Cerebellar cortex (tissue), 1 donor: Measurements from ENCODE around the gene NKTR.

Experiments used
- DNase-seq: peaks from one replicate; pipeline ENCODE4 v3.0.0-alpha.2; 2015; ENCODE audit warnings: low spot score

NKTR gene

DNA sequence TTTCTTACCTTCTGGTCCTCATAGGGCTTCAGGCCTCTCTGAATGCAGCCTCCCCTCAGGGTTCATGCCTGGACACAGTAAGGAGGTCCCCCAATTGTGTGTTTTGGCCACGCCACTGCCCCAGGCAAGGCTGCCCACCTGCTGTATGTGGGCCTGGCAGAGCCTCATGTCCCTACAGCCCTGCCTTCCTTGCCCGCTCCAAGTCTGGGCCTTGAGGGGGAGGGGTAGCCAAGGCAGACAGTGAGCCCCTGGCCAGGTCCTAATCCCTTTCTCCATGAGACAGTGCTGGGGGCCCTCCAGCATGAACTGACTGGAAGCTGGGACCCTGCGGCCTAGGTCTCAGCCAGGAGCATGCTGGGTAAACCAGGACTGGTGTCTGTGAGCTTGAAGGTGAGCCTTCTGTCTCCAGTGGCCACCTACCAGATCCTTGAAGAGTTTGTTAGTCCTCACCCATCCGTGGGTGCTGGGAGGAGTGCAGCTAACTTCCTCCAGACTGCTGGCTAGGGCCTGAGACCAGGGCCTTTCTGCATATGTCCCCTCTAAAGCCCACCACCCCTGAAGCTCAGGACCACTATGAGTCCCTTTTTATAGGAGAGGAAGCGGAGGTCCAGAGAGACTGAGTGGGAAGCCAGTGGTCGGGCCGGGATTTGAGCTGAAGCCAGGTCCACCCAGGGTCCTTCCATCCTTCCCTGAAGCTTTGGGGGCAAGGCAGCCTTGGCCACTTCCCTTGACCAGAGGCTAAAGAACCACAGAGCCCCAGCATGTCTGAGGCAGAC lies 61.7 kb downstream of the NKTR start:
- DNase-seq = no peak

- no peak for DNase-seq
Measured at GRCh38 chr3:42662813-42663535, 62.5 kb downstream of the NKTR start.

DNA sequence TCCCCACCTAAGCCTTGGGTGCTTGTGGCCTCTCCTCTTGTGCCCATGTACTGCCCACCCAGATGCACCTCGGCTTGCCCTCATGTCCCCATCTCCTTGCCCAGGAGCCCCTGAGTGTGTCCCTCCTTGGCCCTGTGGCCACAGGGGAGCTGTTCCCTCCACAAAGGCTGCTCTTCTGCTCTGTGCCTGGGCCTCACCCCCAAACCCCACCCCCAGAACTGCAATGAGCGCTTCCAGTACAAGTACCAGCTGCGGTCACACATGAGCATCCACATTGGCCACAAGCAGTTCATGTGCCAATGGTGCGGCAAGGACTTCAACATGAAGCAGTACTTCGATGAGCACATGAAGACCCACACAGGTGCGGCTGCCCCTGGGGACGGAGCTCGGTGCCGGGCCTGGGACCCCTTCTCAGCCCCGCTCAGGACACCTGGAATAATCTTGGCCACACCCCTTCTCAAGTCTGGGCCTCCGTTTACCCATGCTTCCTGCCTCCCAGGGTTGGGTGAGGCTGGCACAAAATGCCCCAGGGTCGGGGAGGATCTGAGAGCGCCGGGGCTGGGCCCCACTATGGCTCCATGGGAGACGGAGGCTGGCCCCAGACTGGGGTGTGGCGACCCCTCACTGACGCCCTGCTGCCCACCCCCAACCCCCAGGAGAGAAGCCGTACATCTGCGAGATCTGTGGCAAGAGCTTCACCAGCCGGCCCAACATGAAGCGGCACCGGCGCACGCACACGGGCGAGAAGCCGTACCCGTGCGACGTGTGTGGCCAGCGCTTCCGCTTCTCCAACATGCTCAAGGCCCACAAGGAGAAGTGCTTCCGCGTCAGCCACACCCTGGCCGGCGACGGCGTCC lies 63.3 kb downstream of the NKTR start:
- DNase-seq = no peak

GRCh38 chr3:42664438-42664803 lies 63.9 kb downstream of the NKTR start:
- no peak for DNase-seq

DNA sequence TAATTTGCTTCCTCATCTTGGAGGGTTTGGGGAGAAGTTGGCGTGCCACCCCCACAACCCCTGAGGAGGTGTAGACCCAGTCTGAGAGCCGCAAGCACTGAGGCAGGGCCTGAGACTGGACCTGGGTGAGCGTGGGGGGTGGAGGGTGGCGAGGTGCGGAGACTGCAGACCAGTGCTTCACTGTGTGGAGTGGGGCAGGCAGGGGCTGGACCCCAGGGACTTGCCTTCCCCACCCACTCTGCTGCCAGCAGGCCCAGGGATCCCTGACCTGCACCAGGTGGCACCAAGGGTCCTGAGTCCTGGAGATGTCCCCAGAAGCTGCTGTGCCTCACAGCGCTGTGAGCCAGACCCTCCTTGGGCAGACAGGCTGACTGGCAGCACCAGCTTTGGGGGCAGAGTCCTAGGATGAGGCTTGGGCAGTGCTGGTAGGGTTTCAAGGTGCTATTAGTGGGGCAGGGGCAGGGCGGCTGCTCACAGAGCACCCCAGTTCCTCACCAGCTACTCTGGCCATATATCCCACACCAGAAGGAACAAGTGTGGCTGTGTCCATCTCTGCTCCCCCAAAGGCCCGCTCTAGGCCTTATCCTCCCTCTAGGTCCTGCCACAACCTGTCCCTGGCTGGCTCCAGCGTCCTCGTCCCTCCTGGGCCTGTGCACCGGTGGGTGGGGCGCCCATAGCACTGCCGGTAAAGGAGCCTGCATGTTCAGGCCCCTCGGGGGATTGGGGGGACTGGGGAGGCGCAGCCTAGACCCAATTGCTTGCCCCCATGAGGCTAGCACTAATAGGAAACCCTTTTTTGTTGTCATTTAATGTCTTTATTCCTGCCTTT lies 64.8 kb downstream of the NKTR start:
- DNase-seq = no peak

- no peak for DNase-seq
Measured at GRCh38 chr3:42666022-42666421, 65.5 kb downstream of the NKTR start.

DNA sequence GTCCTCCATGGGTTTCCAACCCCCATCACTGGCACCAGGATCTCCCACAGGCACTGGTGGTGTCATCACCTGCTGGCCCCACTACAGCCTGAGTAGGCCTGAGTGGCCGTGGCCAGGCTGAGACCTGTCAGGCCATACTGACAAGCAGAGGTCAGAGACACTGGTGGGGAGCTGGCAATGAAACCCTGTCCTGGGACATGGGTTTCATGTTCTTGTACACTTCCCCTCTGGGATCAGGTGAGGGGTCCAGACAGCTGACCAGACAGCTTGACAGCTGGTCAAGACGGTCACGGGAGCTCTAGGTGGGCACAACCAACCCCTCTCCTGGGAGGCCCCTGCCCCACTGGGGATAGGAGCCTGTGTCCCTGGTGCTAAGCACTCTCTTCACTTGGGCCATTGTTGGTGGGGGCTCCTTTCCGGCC lies 66.1 kb downstream of the NKTR start:
- DNase-seq = no peak

- DNase-seq = no peak
Measured at GRCh38 chr3:42667096-42667522, 66.6 kb downstream of the NKTR start.

DNA sequence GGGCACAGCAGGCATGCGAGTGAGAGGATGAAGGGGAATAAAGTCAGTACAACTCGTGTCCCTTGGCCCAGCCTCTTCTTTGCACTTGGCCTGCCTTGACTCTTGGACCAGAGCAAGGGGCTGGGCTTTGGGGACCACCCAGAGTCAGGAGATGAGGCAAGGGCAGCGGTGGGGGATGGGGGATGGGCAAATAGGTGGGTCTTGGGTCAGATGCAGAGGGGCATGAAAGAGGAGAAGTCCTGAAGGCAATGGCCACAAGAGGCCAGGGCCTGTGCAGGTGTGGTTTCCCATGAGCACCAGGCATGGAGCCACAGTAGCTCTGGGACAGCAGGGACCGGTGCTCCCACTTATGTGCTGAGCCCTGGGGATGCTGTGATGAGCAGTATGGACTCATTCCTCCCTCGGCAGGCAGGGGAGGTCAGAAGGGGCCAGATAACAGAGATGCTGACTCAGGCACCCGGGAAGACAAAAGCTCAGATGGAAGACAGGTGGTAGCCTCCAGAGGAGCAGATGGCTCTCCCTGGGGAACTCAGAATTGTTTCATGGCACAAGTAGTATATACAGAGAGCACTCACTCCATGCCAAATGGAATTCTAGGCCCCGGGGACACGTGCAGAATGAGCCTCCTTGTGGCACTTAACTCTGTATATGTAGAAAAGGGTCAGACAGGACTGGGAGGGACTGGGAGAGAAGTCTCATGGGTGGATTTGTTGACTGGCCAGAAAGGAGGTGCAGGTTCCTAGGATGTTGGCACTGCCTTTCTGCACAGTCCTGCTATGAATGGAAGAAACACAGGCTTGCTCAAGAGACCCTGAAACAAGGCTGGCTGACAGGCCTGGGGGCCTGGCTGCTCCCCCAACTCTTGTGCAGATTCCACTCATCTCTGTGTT lies 67.3 kb downstream of the NKTR start:
- DNase-seq = peak; percentile 80

DNA sequence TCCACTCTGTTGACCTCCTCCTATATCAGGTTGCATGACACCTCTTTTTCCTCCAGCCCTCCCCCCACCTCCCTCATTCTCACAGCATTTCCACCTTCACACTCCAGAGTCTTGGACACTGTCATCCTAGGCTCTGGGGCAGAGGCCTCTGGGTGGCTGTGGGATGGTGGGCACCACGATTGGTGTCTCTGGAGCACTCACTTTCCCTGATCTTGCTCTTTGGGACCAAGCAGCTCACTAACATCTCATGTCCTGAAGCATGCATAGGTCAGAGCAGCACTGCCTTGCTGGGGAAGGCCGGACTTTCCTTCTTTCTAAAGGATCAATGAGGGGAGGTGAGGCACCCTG lies 67.9 kb downstream of the NKTR start:
- no peak for DNase-seq

DNA sequence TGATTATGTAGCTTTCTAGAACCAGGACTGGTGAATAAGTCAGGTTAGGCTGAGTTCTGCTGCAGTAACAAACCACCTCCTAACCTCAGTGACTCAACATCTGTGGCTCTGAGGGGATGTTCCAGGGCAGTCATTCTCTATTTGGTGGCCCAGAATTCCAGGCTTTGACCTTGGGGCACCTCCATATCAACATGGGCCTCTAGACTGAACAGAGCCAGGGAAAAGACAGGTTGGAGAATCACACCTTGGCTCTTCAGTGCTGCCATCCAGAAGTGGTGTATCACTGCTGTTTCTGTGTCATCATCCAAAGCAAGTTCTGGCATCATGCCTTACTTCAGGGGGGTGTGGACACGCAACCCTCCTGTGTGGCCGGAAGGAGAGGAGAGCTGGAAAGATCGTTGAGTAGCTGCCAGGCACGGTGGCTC lies 68.3 kb downstream of the NKTR start:
- no peak for DNase-seq

DNA sequence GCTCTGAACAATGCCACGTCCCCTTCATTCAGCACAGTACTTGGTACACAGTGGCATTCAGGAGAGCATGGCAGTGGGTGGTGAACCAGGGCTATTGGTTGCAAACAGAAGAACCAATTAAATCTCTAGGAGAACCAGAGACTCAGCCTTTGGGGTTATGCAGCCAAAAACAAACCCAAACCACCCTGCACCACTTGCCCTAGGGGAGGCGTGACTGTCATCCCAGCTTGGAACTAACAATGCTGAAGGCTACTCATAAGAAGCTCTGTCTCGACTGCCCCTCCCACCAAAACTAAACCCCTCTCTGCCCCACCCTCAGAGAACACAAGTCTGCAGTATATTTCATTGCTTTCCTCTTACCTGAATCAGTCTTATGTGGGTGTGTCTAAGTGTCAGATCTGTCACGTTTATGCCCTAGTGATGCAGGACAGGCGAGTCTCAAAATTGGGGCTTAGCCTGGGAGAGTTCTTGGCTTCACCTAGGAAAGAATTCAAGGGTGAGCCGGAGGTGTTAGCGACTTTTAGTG lies 69.6 kb downstream of the NKTR start:
- no peak for DNase-seq

GRCh38 chr3:42670670-42671069 lies 70.2 kb downstream of the NKTR start:
- no peak for DNase-seq

DNA sequence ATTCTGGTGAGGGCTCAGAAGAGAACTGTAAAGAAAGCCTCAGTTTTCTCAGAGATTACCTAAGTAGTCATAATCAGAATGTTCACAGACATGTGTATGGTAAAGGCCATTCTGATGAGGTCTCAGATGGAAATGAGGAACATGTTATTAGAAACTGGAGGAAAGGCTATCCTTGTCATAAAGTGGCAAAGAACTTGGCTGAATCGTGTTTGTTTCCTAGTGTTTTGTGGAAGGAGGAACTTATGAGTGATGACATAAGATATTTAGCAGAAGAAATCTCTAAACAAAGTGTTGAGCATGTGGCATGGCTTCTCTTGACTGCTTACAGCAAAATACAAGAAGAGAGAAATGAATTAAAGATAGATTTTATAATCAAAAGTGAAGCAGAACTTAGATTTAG lies 72.0 kb downstream of the NKTR start:
- DNase-seq = no peak

DNA sequence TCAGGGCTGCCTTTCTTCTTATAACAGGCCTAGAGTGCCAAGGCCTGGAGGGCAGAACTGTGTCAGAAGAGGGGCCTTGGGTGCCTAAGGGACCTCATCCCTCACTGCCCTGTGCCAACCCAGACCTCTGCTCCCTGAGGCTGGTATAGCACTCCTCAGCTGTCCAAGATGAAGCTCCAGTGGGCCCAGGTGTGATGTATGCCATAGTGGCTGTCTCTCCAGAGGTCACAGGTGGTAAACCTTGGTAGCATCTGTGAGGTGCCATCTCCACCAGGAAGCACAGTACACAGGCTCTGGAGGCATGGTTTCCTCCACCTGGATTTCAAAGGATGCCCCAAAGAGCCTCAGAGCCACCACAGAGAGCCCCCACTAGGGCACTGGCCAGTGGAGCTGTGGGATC lies 72.6 kb downstream of the NKTR start:
- DNase-seq = no peak

- DNase-seq = no peak
Measured at GRCh38 chr3:42674146-42674545, 73.7 kb downstream of the NKTR start.

DNA sequence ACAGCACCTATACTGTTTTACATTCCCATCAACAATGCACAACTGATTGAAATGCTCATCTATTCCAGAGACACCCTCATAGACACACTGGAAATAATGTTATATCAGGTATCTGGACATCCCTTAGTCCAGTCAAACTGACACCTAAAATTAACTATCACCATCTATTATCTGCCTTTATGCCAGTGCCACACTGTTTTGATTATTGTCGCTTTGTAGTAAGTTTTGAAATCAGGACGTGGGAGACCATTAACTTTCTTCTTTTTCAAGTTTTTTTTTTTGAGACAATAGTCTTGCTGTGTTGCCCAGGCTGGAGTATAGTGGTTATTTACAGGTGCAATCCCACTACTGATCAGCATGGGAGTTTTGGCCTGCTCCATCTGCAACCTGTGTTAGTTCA lies 75.4 kb downstream of the NKTR start:
- DNase-seq = no peak

GRCh38 chr3:42678447-42678846 lies 78.0 kb downstream of the NKTR start:
- DNase-seq = no peak

- DNase-seq = no peak
Measured at GRCh38 chr3:42680271-42680670, 79.8 kb downstream of the NKTR start.

GRCh38 chr3:42680806-42681205 lies 80.3 kb downstream of the NKTR start:
- no peak for DNase-seq
